LNCAP (cell line): ENCODE results near the gene PJVK.

ENCODE experiments used
- TF ChIP-seq, protein P1 (sequence below): fragments of 450-650 bp; IDR thresholded peaks from 2 replicates; pipeline ENCODE4 v1.5.1; 2017; ENCODE audit warnings: mild to moderate bottlenecking

Gene PJVK

DNA sequence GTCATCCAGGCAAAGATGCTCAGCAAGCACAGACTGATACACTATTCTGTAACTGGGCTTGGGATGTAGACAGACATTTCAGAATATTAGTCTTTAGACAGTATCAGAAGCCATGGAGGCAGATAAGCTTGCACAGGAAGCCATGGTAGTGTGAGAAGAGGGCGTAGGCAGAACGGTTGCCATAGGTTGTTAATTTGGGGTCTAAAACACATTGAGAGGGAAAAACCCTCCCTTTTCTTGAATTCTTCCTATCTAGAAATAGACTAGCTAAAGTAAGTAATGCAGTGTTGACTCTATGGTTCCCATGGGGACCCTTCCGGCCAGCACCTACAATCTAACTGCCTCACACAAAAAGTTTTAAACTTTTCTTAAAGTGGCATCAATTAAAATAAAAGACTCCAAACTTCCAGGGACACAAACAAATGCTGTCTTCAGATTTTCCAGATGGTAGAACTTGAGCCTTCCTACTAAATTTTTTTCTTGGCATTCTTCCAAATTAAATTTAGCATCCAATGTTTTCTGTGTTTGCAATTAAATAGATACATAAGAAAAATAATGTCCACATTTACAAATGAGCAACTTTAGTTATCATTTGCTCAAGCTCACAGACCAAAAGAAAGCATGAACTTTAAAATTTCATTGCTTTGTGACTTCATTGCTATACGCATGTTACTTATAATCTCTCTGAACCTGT is 2.1 kb upstream of the PJVK start:
- TF ChIP-seq, protein P1, sequence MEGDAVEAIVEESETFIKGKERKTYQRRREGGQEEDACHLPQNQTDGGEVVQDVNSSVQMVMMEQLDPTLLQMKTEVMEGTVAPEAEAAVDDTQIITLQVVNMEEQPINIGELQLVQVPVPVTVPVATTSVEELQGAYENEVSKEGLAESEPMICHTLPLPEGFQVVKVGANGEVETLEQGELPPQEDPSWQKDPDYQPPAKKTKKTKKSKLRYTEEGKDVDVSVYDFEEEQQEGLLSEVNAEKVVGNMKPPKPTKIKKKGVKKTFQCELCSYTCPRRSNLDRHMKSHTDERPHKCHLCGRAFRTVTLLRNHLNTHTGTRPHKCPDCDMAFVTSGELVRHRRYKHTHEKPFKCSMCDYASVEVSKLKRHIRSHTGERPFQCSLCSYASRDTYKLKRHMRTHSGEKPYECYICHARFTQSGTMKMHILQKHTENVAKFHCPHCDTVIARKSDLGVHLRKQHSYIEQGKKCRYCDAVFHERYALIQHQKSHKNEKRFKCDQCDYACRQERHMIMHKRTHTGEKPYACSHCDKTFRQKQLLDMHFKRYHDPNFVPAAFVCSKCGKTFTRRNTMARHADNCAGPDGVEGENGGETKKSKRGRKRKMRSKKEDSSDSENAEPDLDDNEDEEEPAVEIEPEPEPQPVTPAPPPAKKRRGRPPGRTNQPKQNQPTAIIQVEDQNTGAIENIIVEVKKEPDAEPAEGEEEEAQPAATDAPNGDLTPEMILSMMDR, result no peak

DNA sequence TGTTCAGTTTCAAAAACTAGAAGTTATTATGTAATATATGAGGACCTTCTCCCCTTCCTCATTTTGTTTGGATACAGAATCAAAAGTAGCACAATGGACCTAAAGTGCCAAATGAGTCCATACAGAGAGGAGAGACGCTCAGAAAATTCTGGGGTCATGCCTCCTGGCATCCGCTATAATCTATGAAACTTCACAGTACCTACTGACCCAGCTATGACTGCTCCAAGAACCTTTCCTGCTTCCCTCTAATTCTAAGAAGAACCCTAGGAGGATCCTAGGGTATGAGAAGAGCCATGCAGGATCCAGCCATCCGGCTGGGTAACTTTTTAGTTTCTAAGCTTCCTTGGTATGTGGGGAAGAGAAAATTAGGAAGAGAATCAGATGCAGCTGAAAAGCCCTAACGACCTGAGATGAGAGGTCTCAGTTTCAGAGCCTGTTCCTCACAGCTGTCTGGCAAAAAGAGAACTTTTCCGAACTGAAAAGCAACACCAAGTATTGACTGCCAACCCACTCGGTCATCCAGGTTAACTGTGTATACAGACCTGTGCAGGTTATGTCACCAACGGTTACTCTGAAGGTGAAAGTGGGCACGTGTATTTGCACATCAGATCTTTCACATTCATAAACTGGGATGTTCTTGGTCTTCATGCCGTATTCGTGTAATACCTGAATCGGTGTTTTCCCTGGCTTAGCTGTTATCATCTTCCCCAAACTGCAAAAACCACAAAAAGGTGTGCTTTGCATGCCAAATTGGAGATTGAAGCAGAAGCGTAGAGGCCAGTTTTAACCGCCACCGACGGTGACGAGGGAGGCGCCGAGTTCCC is 1.3 kb upstream of the PJVK start:
- TF ChIP-seq, protein P1, result no peak

DNA sequence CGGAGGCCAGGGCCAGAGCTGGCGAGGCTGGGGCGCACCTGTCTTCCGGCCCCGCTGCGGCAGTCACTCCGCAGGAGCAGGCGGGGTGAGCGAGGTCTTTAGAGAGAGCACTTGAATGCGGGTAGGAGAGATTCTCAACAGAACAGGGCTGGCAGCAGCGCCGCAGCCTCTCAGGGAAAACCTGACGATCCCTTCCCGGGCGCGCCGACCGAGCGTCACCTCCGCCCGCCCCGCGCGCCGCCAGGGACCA is 729 bp upstream of the PJVK start:
- TF ChIP-seq, protein P1, result no peak

DNA sequence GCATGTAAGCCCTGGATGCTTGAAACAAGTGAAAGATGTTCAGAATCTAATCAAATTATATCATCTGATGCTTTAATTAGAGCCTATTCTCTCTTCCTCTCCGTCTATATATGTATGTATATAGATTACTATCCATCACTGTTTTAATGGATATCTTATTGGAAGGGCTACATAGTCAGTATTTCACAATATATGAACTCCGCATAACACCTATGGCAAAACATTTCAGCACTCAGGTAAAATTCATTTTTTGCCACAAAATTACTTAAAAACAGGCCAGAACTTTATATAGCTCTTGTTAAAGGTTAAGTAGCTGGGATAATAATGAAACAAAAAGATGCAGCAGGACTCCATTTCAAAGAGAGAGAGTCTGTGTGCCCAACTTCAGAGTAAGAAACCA is 1.2 kb downstream of the PJVK start:
- TF ChIP-seq, protein P1, result no peak

DNA sequence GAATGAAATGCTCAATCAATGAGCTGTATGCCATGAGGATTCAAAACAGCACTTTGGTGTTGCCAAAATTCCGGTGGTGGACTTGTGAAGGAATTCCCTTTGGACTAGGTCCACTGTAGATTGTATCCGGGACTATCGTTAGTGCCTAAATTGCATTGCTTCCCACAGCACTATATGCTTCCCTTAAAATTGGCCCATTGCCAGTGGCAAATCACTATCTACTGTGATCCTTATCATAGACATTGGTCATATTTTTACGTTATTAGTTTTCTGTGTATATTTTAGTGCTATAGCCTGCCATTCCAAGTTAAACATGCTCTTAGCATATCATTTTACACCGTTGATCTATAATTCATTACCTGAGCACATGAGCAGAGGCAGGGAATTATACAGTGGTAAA is 1.7 kb downstream of the PJVK start:
- TF ChIP-seq, protein P1, result no peak

DNA sequence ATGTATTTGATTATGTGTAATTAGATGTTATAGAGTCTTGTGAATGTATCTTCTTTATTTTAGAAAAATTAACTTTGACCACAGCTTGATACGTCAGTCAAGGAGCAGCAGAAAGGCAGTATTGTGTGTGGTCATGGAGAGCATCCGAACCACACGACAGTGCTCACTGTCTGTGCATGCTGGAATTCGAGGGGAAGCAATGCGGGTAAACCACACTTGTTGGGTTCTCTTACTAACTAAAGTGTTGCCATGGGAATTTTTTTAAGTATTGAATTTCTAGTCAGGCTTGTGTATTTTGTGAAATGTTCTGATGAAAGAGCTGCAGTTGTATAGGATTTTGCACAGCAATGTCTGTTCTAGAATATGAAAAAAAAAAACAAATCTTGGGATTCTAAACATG is 4.8 kb downstream of the PJVK start:
- TF ChIP-seq, protein P1, result no peak

DNA sequence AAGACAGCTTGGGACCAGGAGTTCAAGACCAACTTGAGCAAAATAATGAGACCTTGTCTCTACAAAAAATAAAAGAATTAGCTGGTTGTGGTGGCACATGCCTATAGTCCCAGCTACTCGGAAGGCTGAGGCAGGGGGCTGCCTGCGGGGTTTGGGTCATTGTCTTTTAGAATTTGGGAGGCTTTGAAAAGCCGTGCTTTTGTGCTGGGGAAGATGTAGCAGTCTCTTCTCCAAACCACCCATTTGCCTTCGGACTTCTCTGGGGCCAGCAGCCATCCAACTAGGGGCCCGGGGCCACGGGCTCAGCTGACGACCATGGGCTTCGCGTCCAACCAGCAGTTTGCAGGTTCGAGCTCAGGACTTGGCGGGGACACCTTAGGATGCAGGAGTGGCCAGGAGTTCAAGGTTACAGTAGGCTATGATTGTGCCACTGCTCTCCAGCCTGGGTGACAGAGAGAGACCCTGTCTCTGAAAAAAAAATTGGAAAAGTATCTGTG is 6.3 kb downstream of the PJVK start:
- TF ChIP-seq, protein P1, result no peak
